HG03159 (cell line): ENCODE data around the gene PIGQ.

Source experiments
- ATAC-seq: cut with Tn5 transposase; IDR thresholded peaks from one replicate; pipeline ENCODE4 v1.9.1; 2021; ENCODE audit warnings: mild to moderate bottlenecking, moderate library complexity; ENCODE audit not compliant: unreplicated experiment

The PIGQ gene

GRCh38 chr16:566475-567372, 3.0 kb upstream of the PIGQ start, which contains the start of gene NHLRC4:
Gene NHLRC4, plus strand, starts transcription at chr16:567005. Its CDS starts 1,043 bp downstream, at chr16:568048.
- ATAC-seq: no peak

- ATAC-seq: no peak
These were observed 2.2 kb upstream of the PIGQ start for GRCh38 chr16:567373-568256.

DNA sequence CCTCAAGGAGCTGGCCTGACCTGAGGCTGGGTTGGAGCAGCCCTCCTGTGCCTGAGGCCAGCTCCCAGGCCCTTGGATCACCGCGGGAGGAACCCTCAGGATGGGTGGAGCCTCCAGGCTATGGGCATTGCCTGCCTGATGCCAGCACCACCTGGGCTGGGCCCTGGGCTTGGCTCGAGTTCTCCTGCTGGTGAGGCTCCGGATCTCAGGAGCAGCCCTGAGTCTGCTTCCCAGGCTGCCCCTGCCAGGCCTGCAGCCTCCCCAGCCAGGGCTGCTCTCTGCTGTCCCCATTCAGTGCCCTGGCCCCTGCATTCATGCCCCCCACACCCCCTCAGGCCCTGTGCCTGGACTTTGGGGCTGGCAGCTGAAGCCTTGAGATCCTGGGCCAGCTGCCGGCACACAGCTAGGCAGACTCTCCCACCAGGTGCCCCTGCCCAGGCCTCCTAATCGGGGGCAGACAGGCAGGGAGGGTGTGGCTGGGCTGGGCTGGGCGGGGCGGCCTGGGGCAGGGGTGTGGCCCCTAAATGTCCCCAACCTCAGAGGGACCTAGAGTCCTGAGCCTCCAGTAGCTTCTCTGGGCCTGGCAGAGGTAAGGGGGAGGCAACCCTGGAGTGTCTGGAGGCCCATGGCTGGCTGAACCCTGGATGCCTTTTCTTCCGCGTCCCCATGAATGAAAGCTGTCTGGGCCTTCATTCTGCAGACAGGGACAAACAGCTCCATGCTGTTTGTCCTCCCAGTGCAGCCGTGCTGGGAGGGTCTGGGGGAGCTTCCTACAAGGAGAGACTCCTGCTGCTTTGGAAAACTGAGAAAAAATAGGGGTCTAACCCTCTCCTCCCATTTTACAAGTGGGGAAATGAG, 1.1 kb upstream of the PIGQ start:
- ATAC-seq: no peak

GRCh38 chr16:572865-573650, 3.3 kb downstream of the PIGQ start:
- no peak for ATAC-seq

- ATAC-seq: no peak
These were observed 4.4 kb downstream of the PIGQ start for GRCh38 chr16:574021-574760.

DNA sequence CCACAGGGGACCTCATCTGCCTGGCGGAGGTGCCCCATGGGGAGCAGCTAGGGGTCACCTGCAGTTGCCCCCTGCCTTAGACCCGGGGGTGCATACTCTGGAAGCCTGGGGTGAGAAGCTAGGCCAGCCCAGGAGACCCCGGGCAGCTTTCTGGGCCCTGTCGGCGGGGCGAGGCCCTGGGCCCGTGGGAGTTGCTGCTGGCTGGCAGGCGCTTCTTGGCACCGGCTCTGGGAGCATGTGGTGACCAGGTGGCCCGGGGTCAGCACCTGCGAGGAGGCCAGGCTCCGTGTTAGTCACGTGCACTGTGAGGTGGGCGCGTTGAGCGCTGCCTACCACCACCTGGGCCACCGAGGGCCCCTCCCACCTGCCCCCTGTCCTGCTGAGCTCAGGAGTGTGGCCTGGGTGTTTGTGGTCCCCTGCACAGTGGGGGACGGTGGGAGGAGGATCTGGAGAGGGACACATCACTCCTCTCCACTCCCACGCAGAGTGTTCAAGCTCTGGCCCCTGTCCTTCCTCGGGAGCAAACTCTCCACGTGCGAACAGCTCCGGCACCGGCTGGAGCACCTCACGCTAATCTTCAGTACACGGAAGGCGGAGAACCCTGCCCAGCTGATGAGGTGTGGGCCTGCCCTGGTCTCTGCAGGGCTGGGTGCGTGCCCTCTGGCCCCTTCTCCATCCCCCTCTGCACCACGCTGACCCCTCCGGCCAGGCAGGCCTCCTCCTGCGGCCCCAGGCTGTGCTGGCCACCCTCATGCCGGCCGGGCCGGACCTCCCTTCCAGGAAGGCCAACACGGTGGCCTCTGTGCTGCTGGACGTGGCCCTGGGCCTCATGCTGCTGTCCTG, 5.8 kb downstream of the PIGQ start:
- ATAC-seq: no peak

DNA sequence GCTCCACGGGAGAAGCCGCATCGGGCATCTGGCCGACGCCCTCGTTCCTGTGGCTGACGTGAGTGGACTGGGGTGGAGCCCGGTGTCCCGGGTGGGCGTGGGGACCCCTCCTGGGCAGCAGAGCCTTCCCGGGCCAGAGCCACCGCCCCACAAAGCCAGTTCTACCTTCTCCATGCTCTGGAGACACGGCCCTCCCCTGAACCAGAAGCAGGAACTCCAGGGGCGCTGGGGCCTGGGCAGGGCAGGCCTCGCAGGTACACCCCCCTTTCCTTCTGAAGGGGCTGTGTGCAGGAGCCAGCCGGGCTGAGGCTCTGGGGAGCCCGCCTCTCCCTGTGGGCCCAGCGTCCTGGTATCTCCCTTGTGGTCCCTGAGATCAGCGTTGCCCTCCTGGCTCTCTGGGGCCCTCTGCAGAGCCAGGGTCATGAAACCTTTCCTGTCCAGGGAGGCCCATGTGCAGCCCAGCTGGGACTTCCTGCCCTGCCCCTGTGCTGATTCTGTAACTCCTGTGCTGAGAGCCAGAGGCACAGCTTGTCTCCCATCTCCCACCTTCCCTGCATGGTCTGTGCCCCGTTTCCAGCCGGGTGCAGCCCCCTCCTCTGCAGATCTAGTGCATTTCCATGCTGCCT, 6.5 kb downstream of the PIGQ start:
- ATAC-seq: no peak

DNA sequence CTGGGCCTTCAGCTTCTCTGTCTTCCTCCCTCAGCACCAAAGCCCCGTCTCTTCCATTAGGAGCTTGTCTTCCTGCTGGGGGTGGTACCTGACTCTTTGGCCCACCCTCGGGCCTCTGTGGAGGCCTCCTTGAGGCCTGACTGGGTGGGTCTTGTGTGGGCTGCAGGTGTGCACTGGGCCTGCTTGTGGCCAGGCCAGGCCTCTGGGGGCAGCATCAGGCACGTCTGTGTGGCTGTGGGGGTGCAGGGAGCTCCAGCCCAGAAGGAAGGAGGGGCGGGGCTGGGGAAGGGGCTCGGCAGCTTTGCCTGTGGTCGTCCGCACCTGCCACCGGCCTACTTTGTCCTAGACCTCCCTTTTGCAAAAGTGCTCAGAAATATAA, 7.0 kb downstream of the PIGQ start:
- ATAC-seq: no peak

DNA sequence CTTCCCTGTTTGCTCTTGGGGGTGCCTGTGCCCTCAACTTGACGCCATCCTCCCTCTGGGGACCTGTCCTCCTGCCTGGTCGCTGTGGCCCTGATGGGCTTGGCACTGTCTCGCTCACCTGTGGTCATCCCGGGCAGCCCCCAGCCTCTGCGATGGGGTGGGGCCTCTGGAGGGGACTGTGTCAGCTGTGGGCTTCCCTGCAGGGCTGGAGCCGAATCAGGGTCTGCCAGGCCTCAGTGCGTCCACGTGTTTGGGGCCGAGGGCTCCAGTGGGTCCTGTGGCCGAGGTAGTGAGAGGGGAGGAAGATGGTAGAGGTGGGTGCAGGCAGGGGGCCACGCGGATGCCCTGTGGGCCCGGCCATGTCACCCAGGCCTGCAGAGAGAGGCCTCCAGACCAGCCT, 8.0 kb downstream of the PIGQ start:
- ATAC-seq: no peak

GRCh38 chr16:578232-578869, 8.6 kb downstream of the PIGQ start:
- ATAC-seq: no peak

- no peak for ATAC-seq
These were observed 9.2 kb downstream of the PIGQ start for GRCh38 chr16:578870-579405.

GRCh38 chr16:580141-580945, 10.6 kb downstream of the PIGQ start:
- ATAC-seq: no peak

DNA sequence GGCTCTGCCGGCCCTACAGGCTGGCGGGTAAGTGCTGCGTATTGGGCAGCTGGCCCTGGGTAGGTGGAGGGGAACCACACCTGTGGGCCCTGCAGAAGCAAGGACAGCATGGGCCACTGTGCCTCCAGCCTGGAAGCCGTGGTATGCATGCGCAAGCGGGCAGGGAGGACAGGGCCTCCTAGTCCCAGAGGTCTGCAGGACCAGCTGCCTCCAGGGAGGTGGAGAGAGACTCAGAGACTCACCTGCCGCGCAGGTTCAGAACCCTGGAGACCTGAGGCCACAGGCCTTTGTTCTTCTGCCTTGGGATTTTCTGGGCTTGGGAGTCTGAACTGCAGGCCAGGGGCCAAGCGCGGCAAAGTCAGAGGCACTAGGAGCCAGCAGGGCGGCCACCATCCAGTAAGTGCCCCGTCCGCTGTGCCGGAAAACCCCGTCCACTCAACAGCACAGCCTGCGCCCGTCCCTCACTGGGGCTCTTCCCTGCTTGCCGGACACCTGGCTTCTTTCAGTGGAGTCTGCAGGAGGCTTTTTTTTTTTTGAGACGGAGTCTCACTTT, 11.3 kb downstream of the PIGQ start:
- ATAC-seq: no peak

DNA sequence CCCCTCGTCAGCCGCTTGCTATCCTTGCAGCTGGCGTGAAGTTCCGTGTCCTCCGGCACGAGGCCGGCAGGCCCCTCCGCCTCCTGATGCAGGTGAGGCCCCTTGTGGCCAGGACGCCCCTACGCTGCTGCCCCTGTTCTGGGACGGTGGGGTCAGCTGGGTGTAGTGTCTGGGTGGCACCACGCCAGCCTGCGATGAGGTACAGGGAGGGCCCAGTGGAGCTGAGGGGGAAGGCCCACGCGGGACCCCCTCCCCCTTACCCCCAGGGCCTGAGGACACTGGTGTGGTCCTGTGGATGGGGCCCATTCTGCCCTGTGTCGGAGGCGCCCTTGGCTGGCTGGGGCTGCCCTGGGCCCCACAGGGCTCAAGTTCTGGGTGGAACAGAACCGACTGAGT, 12.4 kb downstream of the PIGQ start:
- ATAC-seq: no peak

GRCh38 chr16:582614-583331, 13.0 kb downstream of the PIGQ start:
- ATAC-seq: no peak

DNA sequence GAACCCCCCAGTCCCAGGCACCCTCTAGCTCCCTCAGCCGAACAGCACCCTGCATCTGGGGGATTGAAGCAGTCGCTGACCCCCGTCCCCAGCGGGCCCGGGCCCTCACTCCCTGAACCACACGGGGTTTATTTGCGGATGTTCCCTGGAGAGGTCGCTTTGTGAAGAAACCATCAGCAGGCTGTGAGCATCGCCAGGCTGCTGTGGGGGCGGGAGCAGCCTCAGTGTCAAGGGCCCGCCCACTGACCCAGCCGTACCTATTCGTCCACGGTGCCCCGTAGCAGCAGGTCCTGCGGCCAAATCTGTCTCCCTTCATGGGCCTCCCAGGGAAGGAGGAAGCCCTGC, 13.7 kb downstream of the PIGQ start:
- no peak for ATAC-seq
